Measurements from ENCODE around the gene KIF26B.

Gene KIF26B

DNA sequence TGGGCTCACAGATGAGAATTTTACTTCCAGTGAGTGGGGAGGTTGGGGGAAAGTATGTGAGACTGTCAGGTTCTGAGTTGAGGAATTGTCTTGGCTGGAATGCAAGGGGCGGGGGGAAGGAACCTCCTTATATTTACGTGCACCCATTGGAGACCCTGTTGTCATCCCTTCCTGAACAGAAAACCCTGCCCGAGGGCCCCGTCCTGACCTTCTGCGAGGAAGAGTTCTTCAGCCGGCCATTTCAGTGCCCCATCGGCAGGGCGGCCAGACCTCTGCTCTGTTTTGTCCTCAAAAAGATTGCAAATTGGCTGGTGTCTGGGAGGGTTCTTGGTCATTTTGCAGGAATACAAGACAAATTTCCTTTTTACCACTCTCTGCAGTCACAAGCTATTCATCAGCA lies 7.1 kb downstream of the KIF26B start:
- Histone ChIP-seq H3K36me3 (replicated peaks; ENCODE audit: low read depth, low read length) (no peaks in the 10 kb centered on the region), H3K27ac (ENCODE audit: low read length) (no peak overlapping the region), H4K20me1 (ENCODE audit: insufficient read depth, low read length) (no peaks in the 10 kb centered on the region), H3K27me3 (ENCODE audit: low read depth, low read length) (peaks cover 69% of the 10 kb centered on the region), H2AFZ (ENCODE audit: low read depth, low read length) (no peak overlapping the region), H3K4me1 (ENCODE audit: low read length) (no peaks in the 10 kb centered on the region), H3K4me2 (ENCODE audit: low read length) (no peak overlapping the region), H3K79me2 (ENCODE audit: low read length) (no peaks in the 10 kb centered on the region), H3K4me3 (ENCODE audit: low read length) (no peak overlapping the region), H3K9me3 (ENCODE audit: insufficient read depth, low read length) (no peaks in the 10 kb centered on the region; the same call in 1 of the 2 replicates), H3K9ac (ENCODE audit: low read length) (no peak overlapping the region)
- TF ChIP-seq, protein P1, sequence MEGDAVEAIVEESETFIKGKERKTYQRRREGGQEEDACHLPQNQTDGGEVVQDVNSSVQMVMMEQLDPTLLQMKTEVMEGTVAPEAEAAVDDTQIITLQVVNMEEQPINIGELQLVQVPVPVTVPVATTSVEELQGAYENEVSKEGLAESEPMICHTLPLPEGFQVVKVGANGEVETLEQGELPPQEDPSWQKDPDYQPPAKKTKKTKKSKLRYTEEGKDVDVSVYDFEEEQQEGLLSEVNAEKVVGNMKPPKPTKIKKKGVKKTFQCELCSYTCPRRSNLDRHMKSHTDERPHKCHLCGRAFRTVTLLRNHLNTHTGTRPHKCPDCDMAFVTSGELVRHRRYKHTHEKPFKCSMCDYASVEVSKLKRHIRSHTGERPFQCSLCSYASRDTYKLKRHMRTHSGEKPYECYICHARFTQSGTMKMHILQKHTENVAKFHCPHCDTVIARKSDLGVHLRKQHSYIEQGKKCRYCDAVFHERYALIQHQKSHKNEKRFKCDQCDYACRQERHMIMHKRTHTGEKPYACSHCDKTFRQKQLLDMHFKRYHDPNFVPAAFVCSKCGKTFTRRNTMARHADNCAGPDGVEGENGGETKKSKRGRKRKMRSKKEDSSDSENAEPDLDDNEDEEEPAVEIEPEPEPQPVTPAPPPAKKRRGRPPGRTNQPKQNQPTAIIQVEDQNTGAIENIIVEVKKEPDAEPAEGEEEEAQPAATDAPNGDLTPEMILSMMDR (IDR thresholded peaks at IDR 0.05; ENCODE audit: low read depth, low read length) = no peak
- no peak for TF ChIP-seq EZH2phosphoT487 (IDR thresholded peaks at IDR 0.05; ENCODE audit: low read depth)

DNA sequence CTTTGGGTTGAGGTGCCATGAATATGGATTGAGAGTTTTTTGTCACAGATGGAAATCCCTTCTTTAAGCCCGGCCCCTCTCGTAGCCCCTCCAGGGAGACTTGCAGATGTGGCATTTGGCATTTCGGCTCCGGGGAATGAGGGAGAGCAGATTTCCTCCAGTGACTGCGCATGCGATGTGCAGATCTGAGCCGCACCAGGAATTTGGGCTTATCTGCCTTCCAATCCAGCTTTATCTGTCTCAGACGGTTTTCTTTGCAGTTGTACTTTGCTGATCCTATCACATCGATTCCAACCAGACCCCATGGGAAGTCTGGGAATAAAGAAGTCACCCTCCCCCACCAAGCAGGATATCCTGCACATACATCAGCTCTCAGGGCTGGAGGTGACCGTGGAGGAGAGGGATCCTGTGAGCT lies 11.7 kb downstream of the KIF26B start:
- H3K27me3 ChIP-seq (ENCODE audit: low read depth, low read length) = peaks cover 29% of the 10 kb centered on the region
- H3K36me3 ChIP-seq (replicated peaks; ENCODE audit: low read depth, low read length) = no peaks in the 10 kb centered on the region
- no peaks in the 10 kb centered on the region for H3K4me1 ChIP-seq (ENCODE audit: low read length)
- H3K4me2 ChIP-seq (ENCODE audit: low read length) = no peak overlapping the region; the same call in 1 of the 2 replicates
- H3K4me3 ChIP-seq (ENCODE audit: low read length) = no peak overlapping the region
- no peak for TF ChIP-seq EZH2phosphoT487 (IDR thresholded peaks at IDR 0.05; ENCODE audit: low read depth)
- TF ChIP-seq, protein P1 (IDR thresholded peaks at IDR 0.05; ENCODE audit: low read depth, low read length) = no peak
- no peaks in the 10 kb centered on the region for H4K20me1 ChIP-seq (ENCODE audit: insufficient read depth, low read length)
- no peak overlapping the region for H3K9ac ChIP-seq (ENCODE audit: low read length)
- no peak overlapping the region for H2AFZ ChIP-seq (ENCODE audit: low read depth, low read length)
- no peak overlapping the region for H3K27ac ChIP-seq (ENCODE audit: low read length)
- H3K79me2 ChIP-seq (ENCODE audit: low read length) = no peaks in the 10 kb centered on the region
- no peaks in the 10 kb centered on the region for H3K9me3 ChIP-seq (ENCODE audit: insufficient read depth, low read length)

DNA sequence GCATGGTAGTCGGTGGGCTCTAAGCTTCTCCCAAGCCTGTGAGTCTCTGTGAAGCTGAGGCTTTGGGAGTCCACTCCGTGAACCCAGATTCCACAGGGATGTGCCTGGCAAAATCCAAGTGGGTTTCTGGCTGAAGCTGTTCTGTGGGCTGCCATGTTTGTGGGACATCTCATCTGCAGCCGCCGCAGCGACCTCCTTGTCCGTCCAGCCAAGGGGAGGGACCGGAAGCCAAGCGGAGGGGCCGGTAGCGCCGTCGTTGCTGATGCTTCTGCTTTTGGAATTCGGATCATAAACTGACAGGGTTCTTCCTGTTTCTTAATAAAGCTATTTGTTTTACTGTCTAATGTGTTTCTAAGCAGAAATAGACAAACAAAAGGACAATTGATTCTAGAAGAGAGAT lies 13.3 kb downstream of the KIF26B start:
- Histone ChIP-seq H3K4me2 (ENCODE audit: low read length) (no peak overlapping the region), H3K27me3 (ENCODE audit: low read depth, low read length) (peaks cover 23% of the 10 kb centered on the region), H3K9me3 (ENCODE audit: insufficient read depth, low read length) (no peaks in the 10 kb centered on the region), H4K20me1 (ENCODE audit: insufficient read depth, low read length) (no peaks in the 10 kb centered on the region), H2AFZ (ENCODE audit: low read depth, low read length) (no peak overlapping the region), H3K4me1 (ENCODE audit: low read length) (no peaks in the 10 kb centered on the region), H3K36me3 (replicated peaks; ENCODE audit: low read depth, low read length) (no peaks in the 10 kb centered on the region), H3K4me3 (ENCODE audit: low read length) (no peak overlapping the region), H3K27ac (ENCODE audit: low read length) (no peak overlapping the region), H3K9ac (ENCODE audit: low read length) (no peak overlapping the region), H3K79me2 (ENCODE audit: low read length) (no peaks in the 10 kb centered on the region)
- TF ChIP-seq, protein P1 (IDR thresholded peaks at IDR 0.05; ENCODE audit: low read depth, low read length) = no peak
- TF ChIP-seq EZH2phosphoT487 (IDR thresholded peaks at IDR 0.05; ENCODE audit: low read depth) = no peak

DNA sequence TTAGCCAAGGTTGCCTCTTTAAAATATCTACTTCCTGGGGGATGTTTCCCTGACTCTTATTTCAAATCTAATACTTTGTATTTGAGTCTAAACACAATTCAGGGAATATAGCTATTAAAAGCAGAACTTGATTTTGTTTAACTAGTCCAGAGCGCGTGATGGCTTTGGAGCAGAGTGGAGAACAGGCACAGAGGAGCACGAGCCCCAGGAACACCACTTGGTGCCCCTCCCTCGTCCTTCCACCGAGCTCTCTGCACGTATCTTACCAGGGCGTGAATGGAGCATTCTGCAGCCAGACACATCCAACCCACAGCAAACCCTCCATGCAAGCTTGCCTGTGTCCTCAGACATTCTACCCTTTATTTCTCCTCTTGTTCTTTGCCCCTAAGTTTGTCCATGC lies 14.1 kb downstream of the KIF26B start:
- no peak overlapping the region for H3K27ac ChIP-seq (ENCODE audit: low read length)

More for the DNA sequence above, 14.1 kb downstream of the KIF26B start:
- no peaks in the 10 kb centered on the region for H3K79me2 ChIP-seq (ENCODE audit: low read length)
- H2AFZ ChIP-seq (ENCODE audit: low read depth, low read length) = no peak overlapping the region
- no peaks in the 10 kb centered on the region for H3K36me3 ChIP-seq (replicated peaks; ENCODE audit: low read depth, low read length)
- peaks cover 23% of the 10 kb centered on the region for H3K27me3 ChIP-seq (ENCODE audit: low read depth, low read length)
- H3K4me2 ChIP-seq (ENCODE audit: low read length) = no peak overlapping the region
- no peaks in the 10 kb centered on the region for H3K9me3 ChIP-seq (ENCODE audit: insufficient read depth, low read length)
- no peak overlapping the region for H3K9ac ChIP-seq (ENCODE audit: low read length)
- H4K20me1 ChIP-seq (ENCODE audit: insufficient read depth, low read length) = no peaks in the 10 kb centered on the region
- no peak for TF ChIP-seq EZH2phosphoT487 (IDR thresholded peaks at IDR 0.05; ENCODE audit: low read depth)
- TF ChIP-seq, protein P1 (IDR thresholded peaks at IDR 0.05; ENCODE audit: low read depth, low read length) = no peak
- H3K4me1 ChIP-seq (ENCODE audit: low read length) = no peaks in the 10 kb centered on the region
- no peak overlapping the region for H3K4me3 ChIP-seq (ENCODE audit: low read length)

Data from OCI-LY3 (cell line).